WERI-Rb-1 (cell line): ENCODE measurements around the gene UBXN6.

ENCODE experiments used
- DNase-seq: peaks from one replicate; pipeline ENCODE4 v3.0.0-alpha.2; 2020
- H3K27ac ChIP-seq: fragments of 250-450 bp; sonication (Bioruptor Pico); 2 replicates; pipeline ENCODE4 v1.5.1; 2020; ENCODE audit warnings: mild to moderate bottlenecking, moderate library complexity
- H3K27me3 ChIP-seq: fragments of 250-450 bp; sonication (Bioruptor Pico); 2 replicates; pipeline ENCODE4 v1.5.1; 2021; ENCODE audit warnings: mild to moderate bottlenecking, low read depth, moderate library complexity; ENCODE audit not compliant: insufficient read depth, severe bottlenecking
- H3K36me3 ChIP-seq: fragments of 250-450 bp; sonication (Bioruptor Pico); 2 replicates; pipeline ENCODE4 v1.5.1; 2020; ENCODE audit warnings: mild to moderate bottlenecking, moderate library complexity
- H3K4me3 ChIP-seq: 2 replicates; pipeline ENCODE4 v1.5.1; 2011; ENCODE audit warnings: low read depth, mild to moderate bottlenecking, control low read depth, low read length
- H3K9me3 ChIP-seq: fragments of 250-450 bp; sonication (Bioruptor Pico); 2 replicates; pipeline ENCODE4 v1.5.1; 2021; ENCODE audit warnings: mild to moderate bottlenecking, moderate library complexity; ENCODE audit not compliant: severe bottlenecking
- TF ChIP-seq, protein P1 (sequence below): IDR thresholded peaks from 2 replicates; pipeline ENCODE4 v1.5.1; 2011; ENCODE audit warnings: low read depth, mild to moderate bottlenecking, control low read depth, inconsistent platforms, low read length

The UBXN6 gene

DNA sequence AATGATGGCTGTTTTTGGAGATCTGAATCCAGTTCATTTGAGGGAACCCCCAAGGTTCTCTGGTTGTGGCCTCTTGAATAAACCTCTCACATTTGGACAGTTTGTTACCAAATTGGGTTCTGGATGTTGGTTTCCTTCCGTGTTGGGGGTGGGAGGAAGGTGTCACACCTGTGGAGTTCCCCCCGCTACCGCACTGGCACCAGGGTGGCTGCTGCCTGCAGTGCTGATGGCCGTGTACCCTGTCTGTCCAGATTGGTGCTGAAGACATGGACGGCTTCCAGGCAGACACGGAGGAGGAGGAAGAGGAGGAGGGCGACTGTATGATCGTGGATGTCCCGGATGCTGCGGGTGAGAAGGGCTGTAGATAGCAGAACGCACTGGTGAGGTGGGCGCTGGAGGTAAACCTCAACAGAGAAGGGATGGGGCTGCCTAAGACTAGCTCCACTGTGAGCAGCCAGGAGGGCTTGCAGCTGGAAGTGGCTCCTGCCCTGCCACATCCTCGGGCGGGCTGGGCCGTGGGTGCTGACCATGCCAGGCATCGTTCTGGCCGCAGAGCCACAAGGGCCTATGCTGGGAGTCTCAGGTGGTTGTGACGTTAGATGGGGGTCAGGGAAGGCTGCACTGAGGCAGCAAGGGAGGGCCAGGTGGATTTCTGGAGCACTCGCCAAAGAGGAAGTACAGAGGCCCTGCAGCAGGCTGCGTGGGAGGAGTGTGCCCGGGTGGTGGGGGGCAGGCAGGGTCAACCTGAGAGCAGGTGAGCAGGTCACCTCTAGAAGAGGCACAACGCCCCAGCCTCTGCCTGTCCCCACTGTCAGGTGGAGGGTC, 15.4 kb downstream of the UBXN6 start:
- Histone ChIP-seq H3K27me3 (no peaks in the 10 kb centered on the region), H3K4me3 (no peak overlapping the region), H3K36me3 (peaks cover 94% of the 10 kb centered on the region), H3K9me3 (no peaks in the 10 kb centered on the region), H3K27ac (no peak overlapping the region)
- no peak for DNase-seq
- TF ChIP-seq, protein P1, sequence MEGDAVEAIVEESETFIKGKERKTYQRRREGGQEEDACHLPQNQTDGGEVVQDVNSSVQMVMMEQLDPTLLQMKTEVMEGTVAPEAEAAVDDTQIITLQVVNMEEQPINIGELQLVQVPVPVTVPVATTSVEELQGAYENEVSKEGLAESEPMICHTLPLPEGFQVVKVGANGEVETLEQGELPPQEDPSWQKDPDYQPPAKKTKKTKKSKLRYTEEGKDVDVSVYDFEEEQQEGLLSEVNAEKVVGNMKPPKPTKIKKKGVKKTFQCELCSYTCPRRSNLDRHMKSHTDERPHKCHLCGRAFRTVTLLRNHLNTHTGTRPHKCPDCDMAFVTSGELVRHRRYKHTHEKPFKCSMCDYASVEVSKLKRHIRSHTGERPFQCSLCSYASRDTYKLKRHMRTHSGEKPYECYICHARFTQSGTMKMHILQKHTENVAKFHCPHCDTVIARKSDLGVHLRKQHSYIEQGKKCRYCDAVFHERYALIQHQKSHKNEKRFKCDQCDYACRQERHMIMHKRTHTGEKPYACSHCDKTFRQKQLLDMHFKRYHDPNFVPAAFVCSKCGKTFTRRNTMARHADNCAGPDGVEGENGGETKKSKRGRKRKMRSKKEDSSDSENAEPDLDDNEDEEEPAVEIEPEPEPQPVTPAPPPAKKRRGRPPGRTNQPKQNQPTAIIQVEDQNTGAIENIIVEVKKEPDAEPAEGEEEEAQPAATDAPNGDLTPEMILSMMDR: no peak

DNA sequence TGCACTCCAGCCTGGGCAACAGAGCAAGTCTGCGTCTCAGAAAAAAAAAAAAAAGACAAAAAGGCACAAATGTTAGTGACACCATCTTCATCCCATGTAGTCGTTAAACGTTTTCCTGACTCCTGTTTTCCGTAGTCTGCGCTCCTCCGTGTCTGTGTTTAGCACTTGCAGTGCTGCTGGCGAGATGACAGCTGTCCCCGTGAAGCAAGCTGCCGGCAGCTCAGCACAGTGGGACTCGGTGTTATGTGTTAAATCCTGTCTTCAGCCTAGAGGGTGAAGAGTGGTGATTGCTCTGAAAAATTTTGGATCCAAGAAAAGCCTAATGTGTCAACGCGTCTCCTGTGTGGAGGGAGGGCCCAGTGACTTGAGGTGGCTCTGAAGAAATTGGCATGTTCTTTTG, 18.4 kb downstream of the UBXN6 start:
- Histone ChIP-seq H3K4me3 (no peak overlapping the region), H3K9me3 (no peaks in the 10 kb centered on the region), H3K27me3 (no peaks in the 10 kb centered on the region), H3K27ac (no peak overlapping the region), H3K36me3 (peaks cover 92% of the 10 kb centered on the region)
- no peak for DNase-seq
- TF ChIP-seq, protein P1: no peak

DNA sequence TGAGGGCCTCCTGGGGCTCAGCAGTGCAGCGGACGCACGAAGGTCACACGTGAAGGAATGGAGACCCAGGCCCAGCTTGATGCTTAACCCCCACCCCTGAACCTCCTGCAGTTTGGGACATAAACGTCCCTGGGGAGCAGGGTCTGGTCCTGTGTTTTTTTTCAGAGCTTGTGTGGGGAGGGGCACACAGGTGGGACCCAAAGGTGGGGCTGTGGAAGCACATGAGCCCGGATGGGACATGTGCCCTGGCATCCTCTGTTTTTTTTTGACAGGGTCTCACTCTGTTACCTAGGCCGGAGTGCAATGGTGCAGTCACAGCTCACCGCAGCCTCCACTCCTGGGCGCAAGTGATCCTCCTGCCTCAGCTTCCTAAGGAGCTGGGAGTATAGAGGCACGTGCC, 20.5 kb downstream of the UBXN6 start:
- TF ChIP-seq, protein P1: no peak
- Histone ChIP-seq H3K36me3 (peaks cover 95% of the 10 kb centered on the region), H3K27me3 (no peaks in the 10 kb centered on the region), H3K9me3 (no peaks in the 10 kb centered on the region), H3K27ac (no peak overlapping the region), H3K4me3 (no peak overlapping the region)
- no peak for DNase-seq

DNA sequence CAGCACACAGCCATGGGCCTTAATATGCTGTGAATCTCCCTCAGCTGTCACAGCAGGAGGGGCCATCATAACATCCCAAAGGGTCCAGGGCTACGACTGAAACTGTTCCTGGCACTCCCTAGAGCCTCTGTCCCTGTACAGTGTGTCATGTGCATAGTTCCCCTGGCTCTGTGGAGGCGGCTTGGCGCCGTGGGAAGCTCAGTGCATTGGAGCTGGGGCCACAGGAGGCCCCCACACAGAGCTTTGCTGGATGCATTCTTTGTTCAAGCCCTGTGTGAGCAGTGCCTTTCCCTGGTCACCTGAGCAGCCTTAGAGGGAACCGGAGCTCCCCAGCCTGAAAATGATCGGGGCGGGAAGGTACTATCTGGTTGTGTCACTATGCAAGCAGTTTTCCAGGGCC, 21.4 kb downstream of the UBXN6 start:
- no peak overlapping the region for H3K4me3 ChIP-seq
- DNase-seq: no peak
- no peak overlapping the region for H3K27ac ChIP-seq
- TF ChIP-seq, protein P1: no peak
- no peaks in the 10 kb centered on the region for H3K9me3 ChIP-seq
- no peaks in the 10 kb centered on the region for H3K27me3 ChIP-seq
- H3K36me3 ChIP-seq: peaks cover 95% of the 10 kb centered on the region

DNA sequence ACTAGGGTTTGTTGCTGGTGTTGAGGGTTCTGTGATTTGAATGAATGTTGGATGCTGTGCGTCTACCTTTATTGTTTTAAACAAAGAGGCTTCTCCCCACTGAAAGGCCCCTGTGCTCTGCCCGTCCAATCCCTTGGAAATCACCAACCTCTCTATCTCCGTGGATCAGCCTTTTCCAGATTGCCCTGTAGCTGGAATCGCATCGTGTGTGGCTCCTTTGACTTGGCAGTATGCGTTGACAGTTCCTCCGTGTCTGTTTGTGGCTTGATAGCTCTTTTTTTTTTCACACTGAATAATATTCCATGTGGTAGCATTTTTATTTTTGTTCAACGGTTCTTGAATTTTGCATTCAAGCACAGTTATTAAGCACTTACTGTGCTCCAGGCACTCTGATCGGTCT, 23.2 kb downstream of the UBXN6 start:
- Histone ChIP-seq H3K27ac (no peak overlapping the region), H3K9me3 (no peaks in the 10 kb centered on the region), H3K27me3 (no peaks in the 10 kb centered on the region), H3K36me3 (peaks cover 95% of the 10 kb centered on the region), H3K4me3 (no peak overlapping the region)
- no peak for DNase-seq
- TF ChIP-seq, protein P1: no peak
